ENCODE results near the gene ITGB7. TPM values are rescaled to one million over a fixed set of nuclear protein-coding genes. Genes with fewer than 3 reads are reported as not detected.

The ITGB7 gene
- total and polyA plus RNA-seq, 10 of the 15 experiments (the other 5 are each of a cell fraction or from before 2014, with no cell fraction given): 54.5 to 487 (median 252) TPM

DNA sequence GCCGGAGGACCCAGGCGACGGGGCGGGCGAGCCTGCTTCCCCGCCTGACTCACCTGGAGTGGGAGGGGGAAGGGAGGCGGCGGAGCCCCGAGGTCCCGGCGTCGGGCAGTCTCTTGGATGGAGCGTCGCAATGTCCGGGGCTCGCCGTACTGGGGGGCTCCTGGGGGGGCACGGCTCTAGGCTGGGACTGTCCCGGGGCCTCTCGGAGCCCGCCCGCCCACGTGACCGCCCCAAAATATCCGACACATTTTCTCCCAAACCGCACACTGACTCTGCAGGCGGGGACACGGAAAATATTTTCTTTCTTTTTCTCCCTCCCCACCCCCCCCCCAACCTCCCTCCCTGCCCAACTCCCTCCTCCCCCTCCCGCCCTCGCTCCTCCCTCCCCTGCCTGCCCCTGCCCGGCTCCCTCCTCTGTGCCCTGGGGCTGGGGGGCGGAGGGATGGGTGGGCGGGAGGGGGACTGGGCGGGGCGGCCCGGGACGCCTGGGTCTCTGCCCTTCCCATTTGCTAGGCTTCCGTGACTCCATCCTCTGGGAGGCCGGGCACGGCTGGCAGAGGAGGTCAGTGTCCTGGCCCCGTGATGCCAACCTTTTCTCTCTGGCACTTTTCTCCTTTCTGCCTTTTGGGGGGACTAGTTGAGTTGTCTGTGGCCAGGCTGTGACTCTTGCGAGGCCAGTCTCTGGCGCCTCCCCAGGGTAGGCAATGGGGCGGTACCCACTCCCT, 25.0 kb upstream of the ITGB7 start, which contains the start of gene RARG (continued):
- TF ChIP-seq, protein P1, sequence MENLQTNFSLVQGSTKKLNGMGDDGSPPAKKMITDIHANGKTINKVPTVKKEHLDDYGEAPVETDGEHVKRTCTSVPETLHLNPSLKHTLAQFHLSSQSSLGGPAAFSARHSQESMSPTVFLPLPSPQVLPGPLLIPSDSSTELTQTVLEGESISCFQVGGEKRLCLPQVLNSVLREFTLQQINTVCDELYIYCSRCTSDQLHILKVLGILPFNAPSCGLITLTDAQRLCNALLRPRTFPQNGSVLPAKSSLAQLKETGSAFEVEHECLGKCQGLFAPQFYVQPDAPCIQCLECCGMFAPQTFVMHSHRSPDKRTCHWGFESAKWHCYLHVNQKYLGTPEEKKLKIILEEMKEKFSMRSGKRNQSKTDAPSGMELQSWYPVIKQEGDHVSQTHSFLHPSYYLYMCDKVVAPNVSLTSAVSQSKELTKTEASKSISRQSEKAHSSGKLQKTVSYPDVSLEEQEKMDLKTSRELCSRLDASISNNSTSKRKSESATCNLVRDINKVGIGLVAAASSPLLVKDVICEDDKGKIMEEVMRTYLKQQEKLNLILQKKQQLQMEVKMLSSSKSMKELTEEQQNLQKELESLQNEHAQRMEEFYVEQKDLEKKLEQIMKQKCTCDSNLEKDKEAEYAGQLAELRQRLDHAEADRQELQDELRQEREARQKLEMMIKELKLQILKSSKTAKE (IDR thresholded peaks at IDR 0.05; ENCODE audit: low read depth, poor library complexity, severe bottlenecking): no peak
- no peak for TF ChIP-seq RCOR1 (conservative IDR thresholded peaks at IDR 0.05; ENCODE audit: low read depth, low read length)
- TF ChIP-seq, protein P2, sequence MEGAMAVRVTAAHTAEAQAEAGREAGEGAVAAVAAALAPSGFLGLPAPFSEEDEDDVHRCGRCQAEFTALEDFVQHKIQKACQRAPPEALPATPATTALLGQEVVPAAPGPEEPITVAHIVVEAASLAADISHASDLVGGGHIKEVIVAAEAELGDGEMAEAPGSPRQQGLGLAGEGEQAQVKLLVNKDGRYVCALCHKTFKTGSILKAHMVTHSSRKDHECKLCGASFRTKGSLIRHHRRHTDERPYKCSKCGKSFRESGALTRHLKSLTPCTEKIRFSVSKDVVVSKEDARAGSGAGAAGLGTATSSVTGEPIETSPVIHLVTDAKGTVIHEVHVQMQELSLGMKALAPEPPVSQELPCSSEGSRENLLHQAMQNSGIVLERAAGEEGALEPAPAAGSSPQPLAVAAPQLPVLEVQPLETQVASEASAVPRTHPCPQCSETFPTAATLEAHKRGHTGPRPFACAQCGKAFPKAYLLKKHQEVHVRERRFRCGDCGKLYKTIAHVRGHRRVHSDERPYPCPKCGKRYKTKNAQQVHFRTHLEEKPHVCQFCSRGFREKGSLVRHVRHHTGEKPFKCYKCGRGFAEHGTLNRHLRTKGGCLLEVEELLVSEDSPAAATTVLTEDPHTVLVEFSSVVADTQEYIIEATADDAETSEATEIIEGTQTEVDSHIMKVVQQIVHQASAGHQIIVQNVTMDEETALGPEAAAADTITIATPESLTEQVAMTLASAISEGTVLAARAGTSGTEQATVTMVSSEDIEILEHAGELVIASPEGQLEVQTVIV (IDR thresholded peaks at IDR 0.05; ENCODE audit: borderline replicate concordance, partially characterized antibody): no peak
- TF ChIP-seq POLR2AphosphoS5 (IDR thresholded peaks at IDR 0.05; ENCODE audit: low read length): no peak
- TF ChIP-seq, protein P3, sequence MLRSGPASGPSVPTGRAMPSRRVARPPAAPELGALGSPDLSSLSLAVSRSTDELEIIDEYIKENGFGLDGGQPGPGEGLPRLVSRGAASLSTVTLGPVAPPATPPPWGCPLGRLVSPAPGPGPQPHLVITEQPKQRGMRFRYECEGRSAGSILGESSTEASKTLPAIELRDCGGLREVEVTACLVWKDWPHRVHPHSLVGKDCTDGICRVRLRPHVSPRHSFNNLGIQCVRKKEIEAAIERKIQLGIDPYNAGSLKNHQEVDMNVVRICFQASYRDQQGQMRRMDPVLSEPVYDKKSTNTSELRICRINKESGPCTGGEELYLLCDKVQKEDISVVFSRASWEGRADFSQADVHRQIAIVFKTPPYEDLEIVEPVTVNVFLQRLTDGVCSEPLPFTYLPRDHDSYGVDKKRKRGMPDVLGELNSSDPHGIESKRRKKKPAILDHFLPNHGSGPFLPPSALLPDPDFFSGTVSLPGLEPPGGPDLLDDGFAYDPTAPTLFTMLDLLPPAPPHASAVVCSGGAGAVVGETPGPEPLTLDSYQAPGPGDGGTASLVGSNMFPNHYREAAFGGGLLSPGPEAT (IDR thresholded peaks at IDR 0.05; ENCODE audit: low read depth): no peak
- no peak for TF ChIP-seq NR2C1 (IDR thresholded peaks at IDR 0.05)
- TF ChIP-seq, protein P4, sequence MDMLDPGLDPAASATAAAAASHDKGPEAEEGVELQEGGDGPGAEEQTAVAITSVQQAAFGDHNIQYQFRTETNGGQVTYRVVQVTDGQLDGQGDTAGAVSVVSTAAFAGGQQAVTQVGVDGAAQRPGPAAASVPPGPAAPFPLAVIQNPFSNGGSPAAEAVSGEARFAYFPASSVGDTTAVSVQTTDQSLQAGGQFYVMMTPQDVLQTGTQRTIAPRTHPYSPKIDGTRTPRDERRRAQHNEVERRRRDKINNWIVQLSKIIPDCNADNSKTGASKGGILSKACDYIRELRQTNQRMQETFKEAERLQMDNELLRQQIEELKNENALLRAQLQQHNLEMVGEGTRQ (IDR thresholded peaks at IDR 0.05; ENCODE audit: borderline replicate concordance, low read depth, low read length): no peak; the same call in 1 of the 2 replicates
- TF ChIP-seq, protein P5, sequence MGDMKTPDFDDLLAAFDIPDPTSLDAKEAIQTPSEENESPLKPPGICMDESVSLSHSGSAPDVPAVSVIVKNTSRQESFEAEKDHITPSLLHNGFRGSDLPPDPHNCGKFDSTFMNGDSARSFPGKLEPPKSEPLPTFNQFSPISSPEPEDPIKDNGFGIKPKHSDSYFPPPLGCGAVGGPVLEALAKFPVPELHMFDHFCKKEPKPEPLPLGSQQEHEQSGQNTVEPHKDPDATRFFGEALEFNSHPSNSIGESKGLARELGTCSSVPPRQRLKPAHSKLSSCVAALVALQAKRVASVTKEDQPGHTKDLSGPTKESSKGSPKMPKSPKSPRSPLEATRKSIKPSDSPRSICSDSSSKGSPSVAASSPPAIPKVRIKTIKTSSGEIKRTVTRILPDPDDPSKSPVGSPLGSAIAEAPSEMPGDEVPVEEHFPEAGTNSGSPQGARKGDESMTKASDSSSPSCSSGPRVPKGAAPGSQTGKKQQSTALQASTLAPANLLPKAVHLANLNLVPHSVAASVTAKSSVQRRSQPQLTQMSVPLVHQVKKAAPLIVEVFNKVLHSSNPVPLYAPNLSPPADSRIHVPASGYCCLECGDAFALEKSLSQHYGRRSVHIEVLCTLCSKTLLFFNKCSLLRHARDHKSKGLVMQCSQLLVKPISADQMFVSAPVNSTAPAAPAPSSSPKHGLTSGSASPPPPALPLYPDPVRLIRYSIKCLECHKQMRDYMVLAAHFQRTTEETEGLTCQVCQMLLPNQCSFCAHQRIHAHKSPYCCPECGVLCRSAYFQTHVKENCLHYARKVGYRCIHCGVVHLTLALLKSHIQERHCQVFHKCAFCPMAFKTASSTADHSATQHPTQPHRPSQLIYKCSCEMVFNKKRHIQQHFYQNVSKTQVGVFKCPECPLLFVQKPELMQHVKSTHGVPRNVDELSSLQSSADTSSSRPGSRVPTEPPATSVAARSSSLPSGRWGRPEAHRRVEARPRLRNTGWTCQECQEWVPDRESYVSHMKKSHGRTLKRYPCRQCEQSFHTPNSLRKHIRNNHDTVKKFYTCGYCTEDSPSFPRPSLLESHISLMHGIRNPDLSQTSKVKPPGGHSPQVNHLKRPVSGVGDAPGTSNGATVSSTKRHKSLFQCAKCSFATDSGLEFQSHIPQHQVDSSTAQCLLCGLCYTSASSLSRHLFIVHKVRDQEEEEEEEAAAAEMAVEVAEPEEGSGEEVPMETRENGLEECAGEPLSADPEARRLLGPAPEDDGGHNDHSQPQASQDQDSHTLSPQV (IDR thresholded peaks at IDR 0.05): no peak
- no peak for TF ChIP-seq JUND (IDR thresholded peaks at IDR 0.05; ENCODE audit: low read depth, low read length)

Measured in GM12878 (cell line).